ENCODE measurements around the gene COBLL1.

- no peak for TF ChIP-seq CTCF (conservative IDR thresholded peaks at IDR 0.05)
- TF ChIP-seq EZH2 (IDR thresholded peaks at IDR 0.05; ENCODE audit: low read depth): no peak
Measured at GRCh38 chr2:164847981-164848741, 6.5 kb upstream of the COBLL1 start.
